GM18508 (cell line): Measurements from ENCODE around the gene TAS2R43.
"Not testable (repeated sequence)": the region's sequence is repeated elsewhere in the genome, so short reads cannot be mapped to it uniquely, and the experiment has no call there.

Source experiments
- ATAC-seq: cut with Tn5 transposase; IDR thresholded peaks from one replicate; pipeline ENCODE4 v1.9.1; 2021; ENCODE audit warnings: moderate number of reproducible peaks; ENCODE audit not compliant: insufficient read depth, unreplicated experiment

The TAS2R43 gene

DNA sequence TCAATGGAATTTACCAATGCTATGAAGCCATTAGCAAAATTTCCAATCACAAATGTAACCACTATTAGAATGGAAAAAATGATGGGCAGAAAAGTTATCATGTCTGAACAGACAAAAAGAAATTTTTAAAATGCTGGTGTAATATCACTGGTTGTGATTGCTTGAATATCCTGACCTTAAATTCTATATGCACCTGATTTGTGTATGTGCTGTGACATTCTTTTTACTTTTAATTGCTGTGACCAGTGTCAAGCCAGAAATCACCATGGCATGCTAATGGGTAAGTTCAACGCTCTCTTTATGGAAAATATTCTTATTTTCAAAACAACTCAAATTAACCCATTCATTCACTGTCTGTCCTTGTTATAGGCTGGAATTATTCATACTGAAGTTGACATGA, 29.9 kb downstream of the TAS2R43 start, which contains the start of gene TAS2R46:
Gene TAS2R46 (minus strand): TSS at position 101 of the 400 bp plus-strand sequence. CDS start 0 bp downstream, at position 101.
- ATAC-seq, result not testable (repeated sequence)

DNA sequence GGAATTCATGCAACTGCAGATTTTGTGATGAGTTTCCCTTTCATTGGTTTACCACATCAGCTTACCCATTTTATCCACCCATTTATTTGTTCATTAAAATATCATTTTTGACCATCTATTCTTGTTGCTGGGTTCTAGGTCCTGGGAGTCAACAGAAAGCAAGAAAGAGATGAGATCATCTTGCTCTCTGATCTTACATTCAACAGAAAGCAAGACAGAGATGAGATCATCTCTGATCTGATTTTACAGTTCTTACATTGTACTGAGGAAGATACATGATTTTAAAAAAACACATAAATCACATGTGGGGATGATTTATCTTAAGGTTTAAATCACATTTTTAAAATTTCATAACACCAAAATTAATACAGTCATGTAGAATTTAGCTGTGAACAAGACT, 32.3 kb downstream of the TAS2R43 start:
- no peak for ATAC-seq

DNA sequence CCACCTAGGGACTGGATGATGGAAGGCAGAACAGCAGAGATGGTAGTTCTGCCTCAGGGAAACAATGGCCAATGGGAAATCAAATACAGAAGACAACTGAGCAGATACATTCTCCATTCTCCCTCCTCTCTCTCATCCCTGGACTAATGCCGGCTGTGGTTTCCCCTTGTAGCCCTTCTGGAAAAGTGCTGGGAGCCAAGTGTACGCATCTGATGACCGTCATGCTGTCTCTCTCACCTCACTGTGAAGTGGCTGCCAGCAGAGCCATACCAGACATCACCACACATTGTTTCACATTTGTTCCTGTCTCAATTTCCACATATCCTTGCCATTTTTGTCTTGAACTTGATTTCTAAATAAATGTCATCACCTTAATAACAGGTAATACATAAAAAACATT, 33.1 kb downstream of the TAS2R43 start:
- no peak for ATAC-seq

DNA sequence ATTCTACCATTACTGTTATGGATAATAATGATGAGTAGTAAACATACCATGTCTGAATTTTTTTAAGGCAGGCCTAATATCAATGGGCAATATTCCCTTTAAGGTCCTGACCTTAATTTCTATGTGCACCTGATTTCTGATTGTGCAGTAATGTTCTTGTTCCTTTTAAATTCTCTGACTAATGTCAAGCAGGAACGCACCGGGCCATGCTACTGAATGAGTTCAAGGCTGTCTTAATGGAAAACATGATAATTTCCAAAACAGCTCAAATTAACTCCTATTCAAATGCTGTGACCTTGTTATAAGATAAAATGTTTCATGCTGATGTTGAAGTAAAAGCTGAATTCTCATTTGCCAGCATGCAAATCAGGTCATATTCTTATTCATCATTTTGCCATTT, 36.8 kb downstream of the TAS2R43 start:
- no peak for ATAC-seq

DNA sequence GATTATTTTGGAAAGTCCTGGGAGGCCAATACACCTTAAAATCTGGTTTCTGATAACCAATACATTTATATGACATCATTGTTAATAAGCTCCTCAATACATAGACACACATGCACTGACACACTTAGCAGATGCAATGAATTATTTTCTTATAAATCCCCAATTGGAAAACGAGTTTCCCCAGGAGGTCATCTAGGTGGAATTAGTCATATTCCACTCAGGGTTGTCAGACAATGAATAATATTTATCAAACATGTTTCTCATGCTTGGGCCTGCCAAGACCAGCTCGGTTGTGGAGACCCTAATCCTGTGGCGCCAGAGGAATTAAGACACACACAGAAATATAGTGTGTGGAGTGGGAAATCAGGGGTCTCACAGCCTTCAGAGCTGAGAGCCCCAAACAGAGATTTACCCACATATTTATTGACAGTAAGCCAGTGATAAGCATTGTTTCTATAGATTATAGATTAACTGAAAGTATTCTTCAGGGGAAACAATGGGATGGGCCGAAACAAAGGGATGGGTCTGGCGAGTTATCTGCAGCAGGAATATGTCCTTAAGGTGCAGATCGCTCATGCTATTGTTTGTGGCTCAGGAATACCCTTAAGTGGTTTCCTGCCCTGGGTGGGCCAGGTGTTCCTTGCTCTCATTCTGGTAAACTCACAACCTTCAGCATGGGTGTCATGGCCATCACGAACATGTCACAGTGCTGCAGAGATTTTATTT, 42.1 kb downstream of the TAS2R43 start:
- not testable (repeated sequence) for ATAC-seq

DNA sequence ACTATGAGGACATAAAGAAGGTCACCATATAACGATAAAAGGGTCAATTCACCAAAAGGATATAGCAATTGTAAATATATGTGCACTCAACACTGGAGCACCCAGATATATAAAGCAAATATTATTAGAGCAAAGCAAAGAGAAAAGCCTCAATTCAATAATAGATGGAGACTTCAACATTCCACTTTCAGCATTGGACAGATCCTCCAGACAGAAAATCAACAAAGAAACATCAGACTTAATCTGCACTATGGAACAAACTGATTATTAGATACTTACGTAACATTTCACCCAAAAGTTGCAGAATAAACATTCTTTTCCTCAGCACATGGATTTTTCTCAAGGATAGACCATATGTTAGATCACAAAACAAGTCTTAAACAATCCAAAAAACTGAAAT, 50.7 kb downstream of the TAS2R43 start:
- ATAC-seq, result not testable (repeated sequence)
